Liver (tissue), 9 donors: ENCODE data around the gene TTC28. TPM values are rescaled to one million over a fixed set of nuclear protein-coding genes. Genes with fewer than 3 reads are reported as not detected.
A peak's percentile ranks its signal among the peaks of the same experiment; 100 is the strongest.

Experiments used
- DNase-seq: peaks from one replicate; pipeline ENCODE4 v3.0.0-alpha.2; 2017; ENCODE audit warnings: low spot score
- H3K27ac ChIP-seq, 2 donors: one replicate each; pipeline ENCODE4 v1.7.0; 2013; ENCODE audit warnings: inconsistent platforms in 2 of 2, low read length in 2 of 2, control low read depth in 1 of 2, low read depth in 1 of 2, mild to moderate bottlenecking in 1 of 2
- H3K27me3 ChIP-seq, 4 donors: one replicate each; pipeline versions ENCODE4 v1.6.1 to v1.7.0; 2013; ENCODE audit warnings: low read length in 3 of 4, inconsistent platforms in 1 of 4, mild to moderate bottlenecking in 1 of 4, moderate library complexity in 1 of 4; ENCODE audit not compliant: control insufficient read depth in 4 of 4, insufficient read depth in 4 of 4
- H3K36me3 ChIP-seq, 4 donors: one replicate each; pipeline versions ENCODE4 v1.6.1 to v1.7.0; 2013; ENCODE audit warnings: low read length in 3 of 4, mild to moderate bottlenecking in 3 of 4, low read depth in 1 of 4, moderate library complexity in 1 of 4; ENCODE audit not compliant: control insufficient read depth in 4 of 4, insufficient read depth in 3 of 4
- H3K4me1 ChIP-seq, 4 donors: one replicate each; pipeline versions ENCODE4 v1.6.1 to v1.7.0; 2013; ENCODE audit warnings: low read length in 3 of 4, mild to moderate bottlenecking in 3 of 4, moderate library complexity in 1 of 4; ENCODE audit not compliant: control insufficient read depth in 4 of 4, insufficient read depth in 4 of 4
- H3K4me3 ChIP-seq, 3 donors: one replicate each; pipeline versions ENCODE4 v1.6.1 to v1.7.0; 2013; ENCODE audit warnings: low read length in 3 of 3, control low read depth in 1 of 3, low read depth in 1 of 3, mild to moderate bottlenecking in 1 of 3
- H3K9ac ChIP-seq, 2 donors: one replicate each; pipeline ENCODE4 v1.7.0; 2013; ENCODE audit warnings: low read length in 2 of 2, mild to moderate bottlenecking in 2 of 2, moderate library complexity in 2 of 2, control low read depth in 1 of 2, low read depth in 1 of 2
- H3K9me3 ChIP-seq, 4 donors: one replicate each; pipeline versions ENCODE4 v1.6.1 to v1.7.0; 2013; ENCODE audit warnings: low read length in 3 of 4; ENCODE audit not compliant: control insufficient read depth in 4 of 4
- CTCF ChIP-seq: fragments of 150-350 bp; IDR thresholded peaks from 2 replicates; pipeline ENCODE4 v1.5.1; 2017; ENCODE audit warnings: improper control_type of control experiment, low read depth, low read length; ENCODE audit not compliant: missing input control
- FOXA1 ChIP-seq: IDR thresholded peaks from 2 replicates; pipeline ENCODE4 v1.6.1; 2016; ENCODE audit warnings: antibody characterized with exemption
- FOXA2 ChIP-seq: IDR thresholded peaks from 2 replicates; pipeline ENCODE4 v1.6.1; 2016; ENCODE audit warnings: antibody characterized with exemption
- HNF4G ChIP-seq: IDR thresholded peaks from 2 replicates; pipeline ENCODE4 v1.6.1; 2016; ENCODE audit warnings: antibody characterized with exemption
- JUND ChIP-seq, 2 donors: IDR thresholded peaks; 2 replicates each; pipeline ENCODE4 v1.6.1; 2016; ENCODE audit warnings: antibody characterized with exemption in 2 of 2
- MAX ChIP-seq: IDR thresholded peaks from 2 replicates; pipeline ENCODE4 v1.6.1; 2016; ENCODE audit warnings: antibody characterized with exemption
- RAD21 ChIP-seq, 2 donors: IDR thresholded peaks; 2 replicates each; pipeline ENCODE4 v1.6.1; 2016; ENCODE audit warnings: antibody characterized with exemption in 2 of 2, mild to moderate bottlenecking in 2 of 2
- REST ChIP-seq: IDR thresholded peaks from 2 replicates; pipeline ENCODE4 v1.6.1; 2016; ENCODE audit warnings: antibody characterized with exemption, mild to moderate bottlenecking
- RXRA ChIP-seq, 2 donors: IDR thresholded peaks; 2 replicates each; pipeline ENCODE4 v1.6.1; 2017 to 2018; ENCODE audit warnings: antibody characterized with exemption in 2 of 2, mild to moderate bottlenecking in 1 of 2
- SP1 ChIP-seq: IDR thresholded peaks from 2 replicates; pipeline ENCODE4 v1.6.1; 2018; ENCODE audit warnings: antibody characterized with exemption, mild to moderate bottlenecking
- TAF1 ChIP-seq: conservative IDR thresholded peaks from 2 replicates; pipeline ENCODE4 v1.6.1; 2016; ENCODE audit warnings: antibody characterized with exemption, mild to moderate bottlenecking
- YY1 ChIP-seq: IDR thresholded peaks from 2 replicates; pipeline ENCODE4 v1.6.1; 2016; ENCODE audit warnings: antibody characterized with exemption, mild to moderate bottlenecking
- WGBS: extraction: QIAGEN DNeasy Blood & Tissue Kit; methylation state at CpG from one replicate; pipeline ENCODE4 v1.1.7; 2013; 5-methylcytosine and 5-hydroxymethylcytosine counted together
- polyA plus RNA-seq, 2 donors: library from polyadenylated mRNA; stranded (reverse) in 1 of 2; unstranded in 1 of 2; fragments of 200-250 nt in 1 of 2; fragments of >200 nt in 1 of 2; fragmentation: Nextera tagmentation in 1 of 2; extraction: Ambion mirVana in 1 of 2; gene quantifications; one replicate each; pipeline versions ENCODE4 v1.2.1 to v1.2.3, GENCODE V29; 2013 to 2015
- total RNA-seq, 2 donors: library from RNA; depleted of rRNA; stranded (reverse); fragments of >200 nt; gene quantifications; one replicate each; pipeline ENCODE4 v1.2.3, GENCODE V29; 2014
- donor health status: healthy.
- donor health status: healthy.
- donor health status: healthy.
- donor health status: healthy.
- donor health status: healthy.

The TTC28 gene
- total and polyA plus RNA-seq, 4 donors: 4.2 to 19.4 (median 5.9) TPM

- no peak for TF ChIP-seq CTCF
Measured at GRCh38 chr22:28440592-28441390, 238.8 kb downstream of the TTC28 start (continued).

- WGBS: 78% methylated on average over 1 of the region's 1 CpG
- Histone ChIP-seq H3K4me3 (no peak overlapping the region), H3K36me3 (no peaks in the 10 kb centered on the region), H3K27me3 (no peaks in the 10 kb centered on the region), H3K9me3 (no peaks in the 10 kb centered on the region), H3K9ac (no peak overlapping the region), H3K4me1 (peaks cover 5 to 35% (median 21%) of the 10 kb centered on the region in 4 donors), H3K27ac (no peak overlapping the region)
- no peak for DNase-seq
- TF ChIP-seq RAD21 (IDR thresholded peaks at IDR 0.05) (no peak), HNF4G (no peak), CTCF (no peak), FOXA1 (no peak), FOXA2 (no peak)
Measured at GRCh38 chr22:28438183-28438768, 241.4 kb downstream of the TTC28 start.

- Histone ChIP-seq H3K9me3 (no peaks in the 10 kb centered on the region), H3K36me3 (no peaks in the 10 kb centered on the region), H3K9ac (no peak overlapping the region), H3K27me3 (no peaks in the 10 kb centered on the region), H3K4me1 (peaks cover 0 to 13% (median 10%) of the 10 kb centered on the region in 4 donors), H3K4me3 (no peak overlapping the region), H3K27ac (peak overlapping the region in 1 of 2 donors; percentile 33)
- WGBS: 86% methylated on average over 3 of the region's 3 CpGs
- TF ChIP-seq FOXA2 (no peak), SP1 (no peak), REST (no peak), YY1 (no peak), JUND (IDR thresholded peaks at IDR 0.05) (no peak), RXRA (IDR thresholded peaks at IDR 0.05) (no peak), TAF1 (no peak), MAX (no peak), CTCF (no peak), RAD21 (IDR thresholded peaks at IDR 0.05) (no peak)
- no peak for DNase-seq
Measured at GRCh38 chr22:28435982-28436381, 243.7 kb downstream of the TTC28 start.
